AG09309 (cell line): ENCODE data around the gene B3GNT5.

Source experiments
- DNase-seq: peaks from one replicate; pipeline ENCODE4 v3.0.0-alpha.2; 2010; ENCODE audit warnings: low read depth
- H3K4me3 ChIP-seq: 2 replicates; pipeline ENCODE4 v1.5.1; 2011; ENCODE audit warnings: mild to moderate bottlenecking, low read depth, low read length, moderate library complexity; ENCODE audit not compliant: control insufficient read depth
- TF ChIP-seq, protein P1 (sequence below): IDR thresholded peaks from 2 replicates; pipeline ENCODE4 v1.5.1; 2011; ENCODE audit warnings: mild to moderate bottlenecking, low read depth, low read length, inconsistent platforms; ENCODE audit not compliant: insufficient read depth, control insufficient read depth; ENCODE audit errors: missing control alignments

B3GNT5 gene

DNA sequence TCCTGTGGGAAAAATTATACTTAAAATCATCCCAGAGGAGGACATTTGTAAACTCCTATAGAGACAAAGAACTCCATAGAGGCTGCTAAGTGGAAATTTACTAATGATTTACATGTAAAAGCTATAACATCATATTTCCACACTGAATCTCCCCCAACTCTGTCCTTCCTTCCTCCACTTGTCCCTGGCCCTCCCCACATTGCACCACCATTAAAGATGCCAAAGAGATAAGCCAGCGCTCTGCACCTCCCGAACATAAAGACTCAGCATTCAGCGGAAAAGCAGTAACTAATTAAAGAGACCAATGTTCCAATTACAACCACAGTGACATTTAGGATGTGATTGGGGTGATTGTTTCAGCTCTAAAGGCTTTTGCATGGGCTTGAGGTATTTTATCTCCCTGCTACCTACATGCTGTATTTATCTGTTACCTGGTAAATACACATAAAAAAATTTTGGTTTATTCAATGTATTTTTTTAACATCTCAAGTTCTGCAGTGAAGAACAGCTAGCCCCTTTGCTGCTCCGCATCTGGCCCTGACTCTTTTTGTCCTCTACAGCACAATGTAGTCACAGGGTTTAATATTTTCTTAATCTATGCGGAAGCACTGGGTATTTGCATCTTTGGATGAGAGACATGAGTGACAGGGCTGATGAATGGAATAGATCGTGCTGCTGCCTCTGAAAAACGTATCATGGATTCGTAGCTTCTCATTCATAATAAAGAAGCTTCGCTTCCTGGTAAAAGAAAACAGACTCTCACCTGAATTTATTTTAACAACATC lies 35.3 kb upstream of the B3GNT5 start:
- no peak overlapping the region for H3K4me3 ChIP-seq
- TF ChIP-seq, protein P1, sequence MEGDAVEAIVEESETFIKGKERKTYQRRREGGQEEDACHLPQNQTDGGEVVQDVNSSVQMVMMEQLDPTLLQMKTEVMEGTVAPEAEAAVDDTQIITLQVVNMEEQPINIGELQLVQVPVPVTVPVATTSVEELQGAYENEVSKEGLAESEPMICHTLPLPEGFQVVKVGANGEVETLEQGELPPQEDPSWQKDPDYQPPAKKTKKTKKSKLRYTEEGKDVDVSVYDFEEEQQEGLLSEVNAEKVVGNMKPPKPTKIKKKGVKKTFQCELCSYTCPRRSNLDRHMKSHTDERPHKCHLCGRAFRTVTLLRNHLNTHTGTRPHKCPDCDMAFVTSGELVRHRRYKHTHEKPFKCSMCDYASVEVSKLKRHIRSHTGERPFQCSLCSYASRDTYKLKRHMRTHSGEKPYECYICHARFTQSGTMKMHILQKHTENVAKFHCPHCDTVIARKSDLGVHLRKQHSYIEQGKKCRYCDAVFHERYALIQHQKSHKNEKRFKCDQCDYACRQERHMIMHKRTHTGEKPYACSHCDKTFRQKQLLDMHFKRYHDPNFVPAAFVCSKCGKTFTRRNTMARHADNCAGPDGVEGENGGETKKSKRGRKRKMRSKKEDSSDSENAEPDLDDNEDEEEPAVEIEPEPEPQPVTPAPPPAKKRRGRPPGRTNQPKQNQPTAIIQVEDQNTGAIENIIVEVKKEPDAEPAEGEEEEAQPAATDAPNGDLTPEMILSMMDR = no peak
- no peak for DNase-seq

DNA sequence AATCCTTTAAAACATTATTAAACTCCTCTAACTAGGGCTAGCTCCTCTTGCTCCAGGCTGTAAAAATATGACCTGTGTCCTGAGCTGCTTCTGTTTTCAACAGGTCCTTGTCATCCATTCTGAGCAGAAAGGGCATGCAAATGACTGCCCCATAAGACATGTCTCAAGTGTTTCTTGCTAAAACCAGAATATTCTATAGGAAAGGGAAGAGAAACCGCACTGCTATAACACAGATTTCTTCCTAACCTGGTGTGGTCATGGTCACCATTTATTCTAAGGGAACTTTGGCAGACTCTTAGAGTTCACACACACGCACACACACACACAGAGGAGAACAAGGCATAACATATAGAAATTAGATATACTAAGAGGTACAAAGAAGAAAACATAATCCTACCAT lies 34.2 kb upstream of the B3GNT5 start:
- TF ChIP-seq, protein P1 = no peak
- no peak overlapping the region for H3K4me3 ChIP-seq
- DNase-seq = no peak

DNA sequence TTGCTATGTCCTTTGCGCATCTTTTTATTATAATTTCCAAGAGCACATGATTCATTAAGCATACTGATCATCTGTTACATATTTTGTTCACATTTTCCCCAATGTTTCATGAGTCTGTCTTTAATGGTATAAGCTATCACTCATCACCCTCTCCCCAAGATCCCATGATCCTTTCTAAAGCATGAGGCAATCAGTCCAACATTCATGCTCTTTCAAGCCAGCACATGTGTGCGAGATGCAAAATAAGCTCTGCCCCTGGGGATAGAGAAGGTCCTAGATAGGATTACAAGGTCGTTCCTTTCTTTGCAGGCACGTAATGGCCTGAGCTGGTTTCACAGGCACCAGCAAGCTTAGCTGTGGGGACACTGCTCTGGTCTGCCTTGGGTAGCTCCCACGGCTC lies 32.2 kb upstream of the B3GNT5 start:
- no peak overlapping the region for H3K4me3 ChIP-seq
- TF ChIP-seq, protein P1 = no peak
- DNase-seq = no peak

DNA sequence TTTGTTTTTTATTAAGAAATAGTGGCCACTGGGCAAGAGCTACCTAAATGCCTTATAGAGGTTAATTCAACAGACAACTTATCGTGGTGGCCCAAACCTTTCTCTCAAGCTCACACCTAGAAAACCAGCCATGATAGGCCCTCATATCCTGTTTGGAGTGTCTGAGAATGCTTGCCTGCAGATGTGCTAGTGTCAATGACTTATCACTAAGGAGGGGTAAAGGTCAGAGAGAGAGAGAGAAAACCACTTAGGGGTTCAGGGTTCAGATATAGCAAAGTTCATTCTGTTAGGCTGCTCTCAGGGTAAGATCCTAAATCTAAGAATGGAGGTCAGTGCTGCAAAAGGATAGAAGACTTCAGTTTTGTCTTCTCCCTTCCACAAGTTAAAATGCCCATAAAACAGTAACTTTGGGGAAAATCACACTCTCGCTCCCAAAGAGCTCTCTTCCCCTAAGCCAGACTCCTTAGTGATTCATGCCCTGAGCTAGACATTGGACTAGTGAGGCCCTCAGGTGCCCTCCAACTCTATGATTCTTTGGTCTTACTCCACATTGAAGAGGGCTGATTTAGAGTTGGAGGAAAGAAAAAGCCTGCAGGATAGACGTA lies 30.3 kb upstream of the B3GNT5 start:
- TF ChIP-seq, protein P1 = no peak
- no peak for DNase-seq
- H3K4me3 ChIP-seq = no peak overlapping the region

DNA sequence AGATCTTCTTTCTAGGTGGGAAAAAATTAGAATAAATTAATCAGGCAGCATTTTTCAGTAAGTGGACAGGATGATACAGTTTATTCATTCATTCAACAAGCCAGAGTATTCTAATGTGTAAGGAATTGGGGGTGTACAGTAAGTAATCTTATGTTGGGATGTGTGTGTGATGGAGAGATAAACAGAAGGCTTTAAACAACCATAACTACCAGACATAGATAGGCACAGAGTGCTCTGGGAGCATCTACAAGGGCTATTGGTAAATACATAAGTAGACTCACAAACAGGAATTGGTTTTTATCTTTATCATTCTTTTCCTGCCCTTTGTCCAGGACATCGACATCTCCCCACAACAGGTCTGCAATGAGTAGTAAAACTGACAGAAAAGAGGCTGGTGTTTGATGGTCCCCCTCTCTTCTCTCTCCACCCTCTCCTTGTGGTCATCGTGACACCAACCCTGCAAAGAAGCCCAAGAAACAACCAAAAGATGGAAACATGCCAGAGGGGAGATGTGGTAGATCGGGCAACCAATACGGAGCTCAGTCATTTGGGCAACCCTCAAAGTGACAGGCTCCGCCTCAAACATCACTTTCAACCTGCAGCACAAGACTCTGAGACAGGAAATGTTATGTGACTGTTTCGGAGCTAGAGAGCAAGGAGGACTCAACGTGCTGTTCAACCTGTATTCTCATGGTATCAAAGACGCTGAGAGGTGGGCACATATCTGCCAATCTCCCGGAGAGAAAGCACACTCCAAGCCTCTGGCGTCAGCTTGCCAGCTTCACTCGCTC lies 28.7 kb upstream of the B3GNT5 start:
- H3K4me3 ChIP-seq = no peak overlapping the region
- no peak for DNase-seq
- TF ChIP-seq, protein P1 = no peak

DNA sequence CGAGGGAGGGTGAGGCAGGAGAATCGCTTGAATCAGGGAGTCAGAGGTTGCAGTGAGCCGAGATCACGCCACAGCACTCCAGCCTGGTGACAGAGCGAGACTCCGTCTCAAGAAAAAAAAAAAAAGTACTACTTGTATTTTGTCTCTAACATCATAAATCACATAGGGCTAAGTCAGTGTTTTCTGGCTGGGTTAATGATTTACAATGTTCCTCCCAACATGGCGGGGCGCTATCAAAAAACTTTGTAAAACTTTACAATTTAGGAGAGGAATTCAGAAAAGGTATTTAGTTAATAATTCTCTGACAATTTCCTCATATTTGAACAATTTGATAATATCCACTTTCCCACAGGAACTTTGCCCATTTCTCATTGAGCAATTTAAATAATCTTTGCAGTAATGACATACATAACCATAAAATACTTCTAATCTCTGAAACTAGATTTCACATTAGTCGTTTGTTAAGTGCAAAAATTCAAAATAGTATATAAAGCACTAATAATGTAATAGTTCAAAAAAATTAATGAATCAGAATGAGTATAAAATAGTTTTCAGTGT lies 26.6 kb upstream of the B3GNT5 start:
- TF ChIP-seq, protein P1 = no peak
- DNase-seq = no peak
- H3K4me3 ChIP-seq = no peak overlapping the region
